Prostate gland (tissue), 2 donors: ENCODE results near the gene CDH13.

Experiments used
- CTCF ChIP-seq, 4 experiments: fragments of 200-600 bp in 2 of 4; fragments of 450-650 bp in 2 of 4; sonication (generic) in 2 of 4; IDR thresholded peaks; 1 replicate in 3 of 4; 2 replicates in 1 of 4; pipeline ENCODE4 v1.5.1; 2016 to 2019; ENCODE audit warnings: antibody characterized with exemption in 4 of 4, mild to moderate bottlenecking in 2 of 4, moderate library complexity in 2 of 4
- POLR2A ChIP-seq: fragments of 450-650 bp; IDR thresholded peaks from one replicate; pipeline ENCODE4 v1.6.1; 2016; ENCODE audit warnings: antibody characterized with exemption, mild to moderate bottlenecking
- POLR2AphosphoS5 ChIP-seq: sonication (generic); formaldehyde crosslinking; IDR thresholded peaks from one replicate; pipeline ENCODE4 v1.6.1; 2017; ENCODE audit warnings: antibody characterized with exemption

- no peak for TF ChIP-seq CTCF (IDR thresholded peaks at IDR 0.05)
- no peak for TF ChIP-seq POLR2AphosphoS5
- no peak for TF ChIP-seq POLR2A
Measured at GRCh38 chr16:82949016-82949415, 322.2 kb downstream of the CDH13 start.
